H1 (cell line): Measurements from ENCODE around the gene MRTFB. TPM values are rescaled to one million over a fixed set of nuclear protein-coding genes. Genes with fewer than 3 reads are reported as not detected.

Experiments used
- CTCF ChIA-PET: fragments of 300-600 bp; sonication (Branson Sonifier 250); formaldehyde crosslinking; loops from one replicate; lab custom pipeline; 2021; ENCODE audit not compliant: partially characterized antibody; lab: Charles Lee
- POLR2A ChIA-PET: fragments of 300-600 bp; sonication (Branson Sonifier 250); formaldehyde crosslinking; loops from one replicate; lab custom pipeline; 2021; ENCODE audit warnings: inconsistent platforms; ENCODE audit not compliant: partially characterized antibody; lab: Charles Lee
- DNase-seq, 2 experiments: peaks; one replicate each; pipeline versions ENCODE4 v3.0.0 to v3.0.0-alpha.2; 2010 to 2022; ENCODE audit warnings: low spot score in 2 of 2, low read depth in 1 of 2, mixed read lengths in 1 of 2
- FAIRE-seq: peaks from 2 replicates; lab custom pipeline; 2011; peaks lifted over from hg19 to GRCh38; lab: Jason Lieb, UNC
- H2AFZ ChIP-seq: 2 replicates; pipeline ENCODE4 v1.8.1; 2012; ENCODE audit warnings: low read length, inconsistent platforms
- H2AK5ac ChIP-seq: 2 replicates; pipeline ENCODE4 v1.6.1; 2013; ENCODE audit warnings: low read depth, low read length
- H2BK120ac ChIP-seq: replicated peaks from 2 replicates; pipeline ENCODE3; 2013; ENCODE audit warnings: low read depth, low read length, inconsistent platforms
- H2BK12ac ChIP-seq: 2 replicates; pipeline ENCODE4 v1.6.1; 2013; ENCODE audit warnings: low read depth, low read length
- H2BK15ac ChIP-seq: 2 replicates; pipeline ENCODE4 v1.6.1; 2013; ENCODE audit warnings: low read length
- H2BK20ac ChIP-seq: 2 replicates; pipeline ENCODE4 v1.6.1; 2013; ENCODE audit warnings: low read length
- H2BK5ac ChIP-seq: 2 replicates; pipeline ENCODE4 v1.6.1; 2013; ENCODE audit warnings: low read depth, low read length
- H3K14ac ChIP-seq: 2 replicates; pipeline ENCODE4 v1.6.1; 2013; ENCODE audit warnings: inconsistent platforms; ENCODE audit not compliant: insufficient read length
- H3K18ac ChIP-seq: 2 replicates; pipeline ENCODE4 v1.6.1; 2013; ENCODE audit warnings: low read length; ENCODE audit errors: extremely low read depth
- H3K23ac ChIP-seq: 2 replicates; pipeline ENCODE4 v1.6.1; 2013; ENCODE audit warnings: inconsistent platforms; ENCODE audit not compliant: insufficient read length
- H3K23me2 ChIP-seq: 2 replicates; pipeline ENCODE4 v1.6.1; 2013; ENCODE audit warnings: low read depth, low read length
- H3K27ac ChIP-seq: 2 replicates; pipeline ENCODE4 v1.6.1; 2011; ENCODE audit warnings: low read depth, low read length, inconsistent platforms
- H3K27me3 ChIP-seq, 4 experiments: replicated peaks in 1 of 4; 1 replicate in 1 of 4; 2 replicates in 3 of 4; pipeline versions ENCODE4 v1.6.1 to v1.8.1; 2011 to 2013; ENCODE audit warnings: low read length in 3 of 4, mild to moderate bottlenecking in 3 of 4, inconsistent platforms in 2 of 4, mixed read lengths in 2 of 4, moderate library complexity in 1 of 4; ENCODE audit not compliant: control insufficient read depth in 3 of 4, insufficient read depth in 3 of 4; ENCODE audit errors: extremely low read depth in 1 of 4
- H3K36me3 ChIP-seq, 4 experiments: 2 replicates each; pipeline versions ENCODE4 v1.6.1 to v1.8.1; 2011 to 2013; ENCODE audit warnings: mild to moderate bottlenecking in 4 of 4, low read length in 3 of 4, moderate library complexity in 2 of 4, control low read depth in 1 of 4, inconsistent platforms in 1 of 4; ENCODE audit not compliant: insufficient read depth in 4 of 4, control insufficient read depth in 2 of 4
- H3K4ac ChIP-seq: replicated peaks from 2 replicates; pipeline ENCODE3; 2013; ENCODE audit warnings: low read length, low read depth, mixed read lengths, inconsistent platforms; ENCODE audit not compliant: insufficient read length
- H3K4me1 ChIP-seq, 4 experiments: replicated peaks in 1 of 4; 1 replicate in 1 of 4; 2 replicates in 3 of 4; pipeline versions ENCODE4 v1.6.1 to v1.8.1; 2011 to 2013; ENCODE audit warnings: low read length in 3 of 4, inconsistent platforms in 2 of 4, mixed read lengths in 1 of 4; ENCODE audit not compliant: insufficient read depth in 4 of 4, control insufficient read depth in 3 of 4
- H3K4me2 ChIP-seq, 2 experiments: 2 replicates each; pipeline versions ENCODE4 v1.6.1 to v1.8.1; 2011 to 2013; ENCODE audit warnings: low read depth in 2 of 2, low read length in 2 of 2, control low read depth in 1 of 2, inconsistent platforms in 1 of 2, mild to moderate bottlenecking in 1 of 2; ENCODE audit not compliant: insufficient read depth in 1 of 2
- H3K4me3 ChIP-seq, 4 experiments: fragments of 200-600, 300-600 bp in 1 of 4; sonication (generic), shearing (Covaris generic), sonication (Bioruptor Twin) in 1 of 4; 2 replicates each; pipeline versions ENCODE4 v1.5.1 to v1.8.1; 2011 to 2016; ENCODE audit warnings: low read length in 4 of 4, low read depth in 3 of 4, control low read depth in 2 of 4, inconsistent platforms in 2 of 4, mild to moderate bottlenecking in 2 of 4, mixed read lengths in 1 of 4, moderate library complexity in 1 of 4; ENCODE audit not compliant: insufficient read depth in 2 of 4; ENCODE audit errors: extremely low read depth in 1 of 4
- H3K56ac ChIP-seq: replicated peaks from 2 replicates; pipeline ENCODE3; 2013; ENCODE audit warnings: low read depth, mild to moderate bottlenecking, mixed read lengths, low read length, inconsistent platforms; ENCODE audit not compliant: insufficient read length
- H3K79me1 ChIP-seq: 2 replicates; pipeline ENCODE4 v1.6.1; 2013; ENCODE audit warnings: low read depth, low read length, control low read depth
- H3K79me2 ChIP-seq, 2 experiments: 2 replicates each; pipeline versions ENCODE4 v1.6.1 to v1.8.1; 2012 to 2013; ENCODE audit warnings: low read length in 2 of 2, mild to moderate bottlenecking in 2 of 2, inconsistent platforms in 1 of 2; ENCODE audit not compliant: insufficient read depth in 2 of 2, control insufficient read depth in 1 of 2
- H3K9ac ChIP-seq, 4 experiments: replicated peaks in 1 of 4; 1 replicate in 1 of 4; 2 replicates in 3 of 4; pipeline versions ENCODE4 v1.6.1 to v1.8.1; 2011 to 2013; ENCODE audit warnings: low read depth in 3 of 4, low read length in 3 of 4, control low read depth in 2 of 4, mild to moderate bottlenecking in 2 of 4, moderate library complexity in 2 of 4, inconsistent platforms in 1 of 4; ENCODE audit errors: extremely low read depth in 1 of 4
- H3K9me3 ChIP-seq, 2 experiments: 2 replicates each; pipeline versions ENCODE4 v1.6.1 to v1.8.1; 2012 to 2013; ENCODE audit warnings: mild to moderate bottlenecking in 2 of 2, moderate library complexity in 2 of 2, control low read depth in 1 of 2, inconsistent platforms in 1 of 2, low read depth in 1 of 2, low read length in 1 of 2, mixed read lengths in 1 of 2; ENCODE audit not compliant: insufficient read depth in 2 of 2
- H4K20me1 ChIP-seq, 2 experiments: replicated peaks in 1 of 2; 2 replicates each; pipeline versions ENCODE3 to v1.8.1; 2011 to 2013; ENCODE audit warnings: inconsistent platforms in 2 of 2, low read length in 2 of 2, mild to moderate bottlenecking in 1 of 2; ENCODE audit not compliant: insufficient read depth in 2 of 2, control insufficient read depth in 1 of 2
- H4K5ac ChIP-seq: 2 replicates; pipeline ENCODE4 v1.6.1; 2013; ENCODE audit warnings: low read length, low read depth, mixed read lengths, inconsistent platforms; ENCODE audit not compliant: insufficient read length
- H4K8ac ChIP-seq: 2 replicates; pipeline ENCODE4 v1.8.0; 2013; ENCODE audit warnings: mild to moderate bottlenecking, moderate library complexity, low read length, inconsistent platforms; ENCODE audit not compliant: insufficient read depth; ENCODE audit errors: extremely low read depth
- H4K91ac ChIP-seq: replicated peaks from 2 replicates; pipeline ENCODE3; 2013; ENCODE audit warnings: low read length, mixed read lengths, inconsistent platforms; ENCODE audit not compliant: insufficient read length
- CHD1 ChIP-seq: IDR thresholded peaks from 2 replicates; pipeline ENCODE4 v1.6.1; 2012; ENCODE audit warnings: low read depth, low read length, improper control_type of control experiment
- CHD2 ChIP-seq: IDR thresholded peaks from 2 replicates; pipeline ENCODE4 v1.6.1; 2012; ENCODE audit warnings: low read length, improper control_type of control experiment
- EP300 ChIP-seq, 2 experiments: IDR thresholded peaks; 1 replicate in 1 of 2; 2 replicates in 1 of 2; pipeline ENCODE4 v1.6.1; 2011 to 2012; ENCODE audit warnings: low read depth in 2 of 2, low read length in 2 of 2, mild to moderate bottlenecking in 2 of 2, borderline replicate concordance in 1 of 2, inconsistent platforms in 1 of 2, moderate library complexity in 1 of 2
- FOSL1 ChIP-seq: IDR thresholded peaks from 2 replicates; pipeline ENCODE4 v1.6.1; 2011; ENCODE audit warnings: mild to moderate bottlenecking, low read depth, low read length, moderate library complexity; ENCODE audit not compliant: insufficient read depth
- NANOG ChIP-seq: IDR thresholded peaks from 2 replicates; pipeline ENCODE4 v1.6.1; 2011; ENCODE audit warnings: low read length, low read depth, mild to moderate bottlenecking, inconsistent platforms; ENCODE audit not compliant: insufficient read depth, poor library complexity, severe bottlenecking
- NRF1 ChIP-seq: IDR thresholded peaks from 2 replicates; pipeline ENCODE4 v1.6.1; 2011; ENCODE audit warnings: mild to moderate bottlenecking, low read depth, low read length, improper control_type of control experiment
- POLR2AphosphoS5 ChIP-seq: IDR thresholded peaks from 2 replicates; pipeline ENCODE4 v1.6.1; 2011; ENCODE audit warnings: low read depth, low read length
- RBBP5 ChIP-seq: IDR thresholded peaks from 2 replicates; pipeline ENCODE4 v1.7.1; 2012; ENCODE audit warnings: low read depth, mild to moderate bottlenecking, inconsistent platforms, low read length, moderate library complexity, borderline replicate concordance
- SAP30 ChIP-seq: fragments of 300-600 bp; sonication (generic); IDR thresholded peaks from 2 replicates; pipeline ENCODE4 v1.7.1; 2012; ENCODE audit warnings: low read length, moderate library complexity, mild to moderate bottlenecking, inconsistent platforms; ENCODE audit not compliant: insufficient read depth, insufficient replicate concordance
- SIRT6 ChIP-seq: IDR thresholded peaks from one replicate; pipeline ENCODE4 v1.7.1; 2012; ENCODE audit warnings: low read length, inconsistent platforms
- SP4 ChIP-seq: IDR thresholded peaks from 2 replicates; pipeline ENCODE4 v1.6.1; 2012; ENCODE audit warnings: low read length, inconsistent platforms
- TCF12 ChIP-seq: IDR thresholded peaks from 2 replicates; pipeline ENCODE4 v1.6.1; 2011; ENCODE audit warnings: low read depth, mild to moderate bottlenecking, low read length
- YY1 ChIP-seq: IDR thresholded peaks from 2 replicates; pipeline ENCODE4 v1.6.1; 2011; ENCODE audit warnings: low read depth, mild to moderate bottlenecking, low read length
- WGBS, 2 experiments: shearing (Covaris generic) in 1 of 2; methylation state at CpG; one replicate each; pipeline versions ENCODE4 v1.1.6 to v1.1.7; 2013 to 2015; ENCODE audit warnings: low lambda C conversion rate in 2 of 2, mixed read lengths in 2 of 2, inconsistent platforms in 1 of 2, low coverage in 1 of 2, missing lambda C conversion rate in 1 of 2; ENCODE audit not compliant: insufficient replicate concordance in 2 of 2, insufficient coverage in 1 of 2, insufficient read length in 1 of 2; ENCODE audit errors: extremely low coverage in 1 of 2, missing lambda C conversion rate in 1 of 2; 5-methylcytosine and 5-hydroxymethylcytosine counted together
- polyA plus RNA-seq, 7 experiments: library from polyadenylated mRNA; depleted of rRNA in 3 of 7; stranded (reverse) in 5 of 7; unstranded in 2 of 7; fragments of >200 nt in 5 of 7; fragments of 200-250 nt in 2 of 7; gene quantifications; 1 replicate in 5 of 7; 2 replicates in 1 of 7; 4 replicates in 1 of 7; pipeline versions ENCODE4 v1.2.1 to v1.2.3, GENCODE V29; 2011 to 2013; ENCODE audit warnings: missing spikeins in 2 of 7, mixed read lengths in 2 of 7
- total RNA-seq: library from RNA; stranded (reverse); fragmentation: NEBNext Ultra II Directional; extraction: Animal tissue kit (Norgen Biotek cat#: 25700); gene quantifications from 2 replicates; pipeline ENCODE4 v1.2.1, GENCODE V29; 2021

Gene MRTFB
- total and polyA plus RNA-seq, 2 of the 8 experiments (the other 6 are each of a cell fraction or from before 2014, with no cell fraction given) = 13.5 to 34.9 TPM

GRCh38 chr16:14074544-14074943 is 3.4 kb downstream of the MRTFB start:
- no peak overlapping the region for H3K4me2 ChIP-seq
- H3K56ac ChIP-seq = no peak overlapping the region
- H2BK15ac ChIP-seq = no peak overlapping the region
- no peak overlapping the region for H2AK5ac ChIP-seq
- no peak overlapping the region for H3K27ac ChIP-seq
- FAIRE-seq (no peak), DNase-seq (no peak)
- no peak overlapping the region for H4K8ac ChIP-seq
- peaks cover 8% of the 10 kb centered on the region for H3K79me1 ChIP-seq
- H2BK5ac ChIP-seq = no peak overlapping the region
- ChIA-PET CTCF (interaction anchor here (0.5 kb wide), 1 partner anchor 106 kb away, joined by 3 read pairs; no protein-coding TSS in a partner anchor), POLR2A (no interaction called here)
- H3K23me2 ChIP-seq = peaks cover 4% of the 10 kb centered on the region; the same call in 1 of the 2 replicates
- no peak overlapping the region for H2AFZ ChIP-seq
- peaks cover 2 to 5% of the 10 kb centered on the region in 2 experiments for H4K20me1 ChIP-seq
- no peak overlapping the region for H3K4me3 ChIP-seq
- no peak overlapping the region for H2BK20ac ChIP-seq
- no peak overlapping the region for H3K23ac ChIP-seq
- H3K14ac ChIP-seq = no peak overlapping the region
- no peak overlapping the region for H3K18ac ChIP-seq
- 96% methylated on average over 1 of the region's 1 CpG; no CpG with 5 or more reads in 1 of the 2 experiments for WGBS, 2 experiments
- peaks cover 0 to 9% (median 0%) of the 10 kb centered on the region in 4 experiments; a peak in 2 of 8 replicates for H3K36me3 ChIP-seq
- H3K79me2 ChIP-seq = peaks cover 4 to 76% of the 10 kb centered on the region in 2 experiments; a peak in 3 of 4 replicates
- peaks cover 0 to 6% (median 0%) of the 10 kb centered on the region in 4 experiments; a peak in 3 of 7 replicates for H3K4me1 ChIP-seq
- H4K91ac ChIP-seq = no peak overlapping the region
- no peak overlapping the region for H2BK12ac ChIP-seq
- H4K5ac ChIP-seq = no peak overlapping the region
- H3K9me3 ChIP-seq = no peaks in the 10 kb centered on the region
- no peak overlapping the region for H3K9ac ChIP-seq
- no peak overlapping the region for H3K4ac ChIP-seq
- H3K27me3 ChIP-seq = no peaks in the 10 kb centered on the region
- no peak overlapping the region for H2BK120ac ChIP-seq
- no peak for TF ChIP-seq POLR2AphosphoS5
- TF ChIP-seq FOSL1 = no peak
- TF ChIP-seq SAP30 = no peak
- no peak for TF ChIP-seq CHD2
- TF ChIP-seq TCF12 = no peak
- TF ChIP-seq NRF1 = no peak
- TF ChIP-seq EP300 (IDR thresholded peaks at IDR 0.05; ENCODE audit: borderline replicate concordance in 1 of 2, low read depth in 2 of 2, low read length in 2 of 2) = no peak
- TF ChIP-seq YY1 = no peak
- TF ChIP-seq NANOG = no peak
- no peak for TF ChIP-seq SP4
- no peak for TF ChIP-seq RBBP5
- no peak for TF ChIP-seq SIRT6
- TF ChIP-seq CHD1 = no peak
